Subcutaneous adipose tissue (tissue), 4 donors: Measurements from ENCODE around the gene ENTREP1. TPM values are rescaled to one million over a fixed set of nuclear protein-coding genes. Genes with fewer than 3 reads are reported as not detected.

Source experiments
- total RNA-seq, 4 donors: library from RNA; depleted of rRNA; stranded (reverse); fragments of >200 nt; gene quantifications; one replicate each; pipeline ENCODE4 v1.1.0, GENCODE V29; 2016
- TF ChIP-seq, protein P1 (sequence below): fragments of 450-650 bp; IDR thresholded peaks from one replicate; pipeline ENCODE4 v1.5.1; 2016; ENCODE audit warnings: low read depth, mild to moderate bottlenecking, control low read depth, antibody characterized with exemption, moderate library complexity

Gene ENTREP1
- total RNA-seq, 4 donors from 2014 or later = 3.3 to 12.6 (median 6.0) TPM

DNA sequence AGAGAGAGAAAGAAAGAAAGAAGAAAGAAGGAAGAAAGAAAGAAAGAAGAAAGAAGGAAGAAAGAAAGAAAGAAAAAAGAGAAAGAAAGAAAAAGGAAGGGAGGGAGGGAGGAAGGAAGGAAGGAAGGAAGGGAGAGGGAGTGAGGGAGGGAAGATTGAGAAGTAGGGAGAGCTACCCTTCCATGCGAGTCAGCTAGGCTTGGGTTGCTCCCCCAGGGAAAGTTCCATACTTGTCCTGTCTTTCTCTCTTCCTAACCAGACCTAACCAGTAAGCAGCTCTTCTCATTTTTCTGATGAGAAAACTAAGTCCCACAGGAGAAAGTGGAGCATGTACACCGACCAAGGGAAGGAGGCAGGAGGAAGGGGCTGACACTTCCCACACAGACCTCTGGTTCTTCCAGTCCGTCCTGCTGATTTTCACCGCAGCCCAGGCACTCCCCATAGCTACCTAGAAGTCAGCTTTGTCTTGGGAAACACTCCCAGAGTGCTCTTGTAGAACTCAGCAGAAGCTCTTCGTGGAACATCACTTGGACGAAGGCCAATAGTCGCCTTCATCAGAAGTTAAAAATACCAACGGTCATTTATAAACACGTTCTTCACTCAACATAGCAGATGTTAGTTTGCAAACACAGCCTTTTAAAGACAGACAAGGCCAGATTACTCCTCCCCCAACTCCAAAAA, 29.0 kb upstream of the ENTREP1 start:
- TF ChIP-seq, protein P1, sequence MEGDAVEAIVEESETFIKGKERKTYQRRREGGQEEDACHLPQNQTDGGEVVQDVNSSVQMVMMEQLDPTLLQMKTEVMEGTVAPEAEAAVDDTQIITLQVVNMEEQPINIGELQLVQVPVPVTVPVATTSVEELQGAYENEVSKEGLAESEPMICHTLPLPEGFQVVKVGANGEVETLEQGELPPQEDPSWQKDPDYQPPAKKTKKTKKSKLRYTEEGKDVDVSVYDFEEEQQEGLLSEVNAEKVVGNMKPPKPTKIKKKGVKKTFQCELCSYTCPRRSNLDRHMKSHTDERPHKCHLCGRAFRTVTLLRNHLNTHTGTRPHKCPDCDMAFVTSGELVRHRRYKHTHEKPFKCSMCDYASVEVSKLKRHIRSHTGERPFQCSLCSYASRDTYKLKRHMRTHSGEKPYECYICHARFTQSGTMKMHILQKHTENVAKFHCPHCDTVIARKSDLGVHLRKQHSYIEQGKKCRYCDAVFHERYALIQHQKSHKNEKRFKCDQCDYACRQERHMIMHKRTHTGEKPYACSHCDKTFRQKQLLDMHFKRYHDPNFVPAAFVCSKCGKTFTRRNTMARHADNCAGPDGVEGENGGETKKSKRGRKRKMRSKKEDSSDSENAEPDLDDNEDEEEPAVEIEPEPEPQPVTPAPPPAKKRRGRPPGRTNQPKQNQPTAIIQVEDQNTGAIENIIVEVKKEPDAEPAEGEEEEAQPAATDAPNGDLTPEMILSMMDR = no peak

DNA sequence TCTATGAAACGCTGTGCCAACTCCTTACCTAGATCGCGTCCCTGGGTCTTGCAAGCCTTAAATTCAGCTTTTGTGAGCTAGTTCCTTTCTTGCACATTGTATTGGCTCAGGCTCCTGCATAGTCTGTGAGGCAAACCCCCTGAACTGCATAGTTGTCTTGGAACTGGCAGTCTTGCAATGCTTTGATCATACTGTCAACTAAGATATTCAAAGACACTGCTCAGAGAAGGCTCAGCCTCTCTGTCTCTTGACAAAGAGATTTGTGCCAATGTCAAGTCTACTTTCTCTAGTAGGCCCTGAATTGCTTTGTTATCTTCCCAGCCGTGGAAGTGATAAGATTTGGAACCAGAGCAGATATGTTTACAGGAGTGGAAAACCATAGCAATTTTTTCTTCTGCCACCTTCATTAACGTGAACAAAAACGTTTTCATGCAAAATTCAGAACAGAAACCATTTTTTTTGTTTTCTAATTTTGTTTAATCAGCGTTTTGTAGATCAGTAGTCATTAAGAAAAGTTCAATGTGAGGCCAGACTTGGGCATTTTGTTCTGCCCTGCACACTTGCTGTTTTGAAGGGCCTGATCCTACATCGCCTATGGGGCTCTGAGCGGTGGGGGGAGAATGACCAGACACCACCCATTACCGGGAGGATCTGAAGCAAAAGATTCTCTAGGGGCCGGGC, 27.6 kb upstream of the ENTREP1 start:
- TF ChIP-seq, protein P1 = no peak

DNA sequence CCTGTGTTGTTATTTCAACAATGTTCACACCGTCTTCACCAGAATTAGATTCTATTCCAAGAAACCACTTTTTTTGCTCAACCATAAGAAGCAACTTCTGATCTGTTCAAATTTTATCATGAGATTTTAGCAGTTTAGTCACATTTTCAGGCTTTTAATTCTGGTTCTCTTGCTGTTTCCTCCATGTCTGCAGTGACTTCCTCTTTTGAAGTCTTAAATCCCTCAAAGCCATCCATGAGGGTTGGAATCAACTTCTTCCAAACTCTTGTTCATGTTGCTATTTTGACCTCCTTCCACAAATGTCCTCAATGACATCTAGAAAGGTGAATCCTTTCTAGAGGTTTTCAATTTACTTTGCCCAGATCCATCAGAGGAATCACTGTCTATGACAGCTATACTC, 25.7 kb upstream of the ENTREP1 start:
- TF ChIP-seq, protein P1 = no peak

DNA sequence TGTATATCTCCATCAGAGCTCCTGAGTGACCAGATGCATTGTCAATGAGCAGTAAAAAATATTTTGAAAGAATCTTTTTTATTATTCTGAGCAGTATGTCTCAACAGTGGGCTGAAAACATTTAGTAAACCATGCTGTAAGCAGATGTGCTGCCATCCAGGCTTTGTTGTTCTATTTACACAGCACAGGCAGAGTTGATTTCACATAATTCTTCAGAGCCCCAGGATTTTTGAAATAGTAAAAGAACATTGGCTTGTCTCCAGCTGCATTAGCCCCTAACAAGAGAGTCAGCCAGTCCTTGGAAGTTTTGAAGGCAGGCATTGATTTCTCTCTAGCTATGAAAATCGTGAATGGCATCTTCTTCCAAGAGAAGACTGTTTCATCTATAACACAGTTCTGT, 25.2 kb upstream of the ENTREP1 start:
- TF ChIP-seq, protein P1 = no peak

DNA sequence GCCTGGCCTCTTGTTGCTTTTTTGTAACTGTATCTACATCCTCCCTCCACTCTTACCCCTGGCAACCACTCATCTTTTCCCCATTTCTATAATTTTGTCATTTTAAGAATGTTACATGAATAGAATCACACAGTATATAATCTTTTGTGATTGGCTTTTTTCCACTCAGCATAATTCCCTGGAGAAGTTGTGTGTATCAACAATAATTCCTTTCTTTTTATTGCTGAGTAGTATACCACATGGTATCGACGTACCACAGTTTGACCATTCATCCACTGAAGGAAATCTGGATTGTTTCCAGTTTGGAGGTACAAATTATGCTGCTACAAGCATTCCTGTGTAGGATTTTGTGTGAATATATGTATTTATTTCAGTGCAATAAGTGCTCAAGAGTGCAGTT, 21.7 kb upstream of the ENTREP1 start:
- TF ChIP-seq, protein P1 = no peak

DNA sequence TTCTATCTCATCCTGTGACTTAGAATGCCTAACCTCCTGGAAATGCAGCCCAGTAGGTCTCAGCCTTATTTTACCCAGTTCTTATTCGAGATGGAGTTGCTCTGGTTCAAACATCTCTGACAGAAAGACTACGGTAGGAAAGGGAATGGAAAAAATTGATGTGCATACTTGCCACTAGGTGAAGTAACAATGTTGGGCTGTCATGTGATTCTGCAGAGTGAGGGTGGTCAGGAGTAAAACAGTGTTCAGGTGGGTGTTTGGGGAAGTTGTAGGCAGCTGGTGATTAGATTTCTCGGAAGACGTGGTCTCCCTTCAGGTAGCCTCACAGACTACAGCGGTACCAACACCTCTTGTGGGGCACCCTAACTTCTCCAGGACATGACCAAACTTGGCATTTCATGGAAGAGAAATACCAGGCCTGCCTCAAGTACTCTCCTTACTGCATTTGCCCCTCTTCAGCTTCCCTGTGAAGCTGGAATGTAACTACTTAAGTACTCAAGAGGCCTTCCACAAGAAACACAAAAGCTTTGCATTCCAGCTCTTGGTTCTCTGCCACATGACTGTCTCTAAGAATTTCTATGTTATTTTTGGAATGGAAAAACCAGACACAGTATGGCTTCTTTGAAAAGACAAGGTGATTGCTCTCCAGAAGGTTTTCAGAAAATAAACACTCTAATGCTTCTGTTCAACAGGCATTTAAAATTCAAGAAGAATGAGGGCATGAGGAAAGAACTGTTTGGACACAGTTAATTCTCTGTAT, 17.4 kb upstream of the ENTREP1 start:
- TF ChIP-seq, protein P1 = no peak
